Endothelial cell of umbilical vein (primary cell): Measurements from ENCODE around the gene PPM1N. TPM values are rescaled to one million over a fixed set of nuclear protein-coding genes. Genes with fewer than 3 reads are reported as not detected.

ENCODE experiments used
- BruUV-seq: library from RNA; stranded (reverse); fragments of 400-500 nt; replicated peaks from 2 replicates; lab custom pipeline; 2021; lab: Mats Ljungman, UMichigan
- CTCF ChIA-PET: fragments of 300-600, 350-600 bp; sonication (Branson Sonifier 250); formaldehyde crosslinking; loops from one replicate; lab custom pipeline; 2021; ENCODE audit warnings: antibody characterized with exemption, inconsistent platforms; lab: Charles Lee
- POLR2A ChIA-PET: fragments of 300-600, 350-600 bp; sonication (Branson Sonifier 250); formaldehyde crosslinking; loops from one replicate; lab custom pipeline; 2021; ENCODE audit warnings: antibody characterized with exemption, inconsistent platforms; lab: Charles Lee
- DNase-seq: peaks from one replicate; pipeline ENCODE4 v3.0.0-alpha.2; 2011; ENCODE audit warnings: low read depth, low spot score
- FAIRE-seq: peaks from 2 replicates; lab custom pipeline; 2011; peaks lifted over from hg19 to GRCh38; lab: Jason Lieb, UNC
- H2AFZ ChIP-seq: 2 replicates; pipeline ENCODE4 v1.6.0; 2012; ENCODE audit warnings: low read depth, low read length, control low read depth, inconsistent platforms
- H3K27ac ChIP-seq: 2 replicates; pipeline ENCODE4 v1.5.1; 2011; ENCODE audit warnings: low read depth, mild to moderate bottlenecking, control low read depth, low read length, moderate library complexity; ENCODE audit not compliant: insufficient read depth
- H3K27me3 ChIP-seq, 2 experiments: 2 replicates each; pipeline versions ENCODE4 v1.6.0 to v1.6.1; 2011; ENCODE audit warnings: low read length in 2 of 2, mixed read lengths in 1 of 2; ENCODE audit not compliant: control insufficient read depth in 2 of 2, insufficient read depth in 2 of 2
- H3K36me3 ChIP-seq, 2 experiments: 2 replicates in 1 of 2; 3 replicates in 1 of 2; pipeline ENCODE4 v1.5.1; 2011; ENCODE audit warnings: low read length in 2 of 2, mild to moderate bottlenecking in 1 of 2, moderate library complexity in 1 of 2; ENCODE audit not compliant: control insufficient read depth in 2 of 2, insufficient read depth in 2 of 2; ENCODE audit errors: extremely low read depth in 1 of 2
- H3K4me1 ChIP-seq: 3 replicates; pipeline ENCODE4 v1.5.1; 2011; ENCODE audit warnings: mild to moderate bottlenecking, low read length; ENCODE audit not compliant: control insufficient read depth, insufficient read depth; ENCODE audit errors: extremely low read depth
- H3K4me2 ChIP-seq: 2 replicates; pipeline ENCODE4 v1.6.1; 2011; ENCODE audit warnings: low read length, control low read depth, mixed read lengths; ENCODE audit not compliant: insufficient read depth
- H3K4me3 ChIP-seq, 3 experiments: fragments of 200-600 bp in 1 of 3; sonication (generic), shearing (Covaris generic) in 1 of 3; replicated peaks in 1 of 3; 2 replicates each; pipeline ENCODE4 v1.5.1; 2011 to 2016; ENCODE audit warnings: control low read depth in 3 of 3, low read length in 3 of 3, mild to moderate bottlenecking in 2 of 3, inconsistent platforms in 1 of 3, low read depth in 1 of 3, moderate library complexity in 1 of 3; ENCODE audit not compliant: insufficient read depth in 1 of 3
- H3K79me2 ChIP-seq: 2 replicates; pipeline ENCODE4 v1.6.0; 2012; ENCODE audit warnings: low read length, inconsistent platforms; ENCODE audit not compliant: control insufficient read depth, insufficient read depth
- H3K9ac ChIP-seq: replicated peaks from 2 replicates; pipeline ENCODE3; 2011; ENCODE audit warnings: low read length, control low read depth; ENCODE audit not compliant: insufficient read depth; ENCODE audit errors: extremely low read depth
- H3K9me1 ChIP-seq: replicated peaks from 3 replicates; pipeline ENCODE4 v1.6.0; 2011; ENCODE audit warnings: mild to moderate bottlenecking, low read length; ENCODE audit not compliant: control insufficient read depth, insufficient read depth; ENCODE audit errors: extremely low read depth
- H3K9me3 ChIP-seq: replicated peaks from 2 replicates; pipeline ENCODE4 v1.5.1; 2012; ENCODE audit warnings: low read length, inconsistent platforms; ENCODE audit not compliant: control insufficient read depth, insufficient read depth
- H4K20me1 ChIP-seq: replicated peaks from 2 replicates; pipeline ENCODE3; 2011; ENCODE audit warnings: mild to moderate bottlenecking, low read length; ENCODE audit not compliant: control insufficient read depth, insufficient read depth; ENCODE audit errors: extremely low read depth
- EZH2 ChIP-seq: IDR thresholded peaks from 2 replicates; pipeline ENCODE4 v1.6.1; 2012; ENCODE audit warnings: borderline replicate concordance, low read depth, mild to moderate bottlenecking, moderate library complexity, low read length, inconsistent platforms; ENCODE audit not compliant: severe bottlenecking
- FOS ChIP-seq: IDR thresholded peaks from 2 replicates; pipeline ENCODE4 v1.6.1; 2011; ENCODE audit warnings: mild to moderate bottlenecking, low read length, moderate library complexity, borderline replicate concordance; ENCODE audit not compliant: insufficient read depth
- GATA2 ChIP-seq: IDR thresholded peaks from 2 replicates; pipeline ENCODE4 v1.7.0; 2011; ENCODE audit warnings: low read depth, mild to moderate bottlenecking, moderate library complexity, mixed read lengths, low read length; ENCODE audit not compliant: insufficient read length, insufficient read depth
- JUN ChIP-seq: IDR thresholded peaks from 2 replicates; pipeline ENCODE4 v1.6.1; 2011; ENCODE audit warnings: borderline replicate concordance, low read depth; ENCODE audit not compliant: insufficient read length, insufficient read depth
- MYC ChIP-seq: IDR thresholded peaks from one replicate; pipeline ENCODE4 v1.6.1; 2011; ENCODE audit warnings: mild to moderate bottlenecking, low read depth, low read length
- POLR2A ChIP-seq: IDR thresholded peaks from 2 replicates; pipeline ENCODE4 v1.6.1; 2012; ENCODE audit warnings: low read depth, mild to moderate bottlenecking, control low read depth, low read length
- POLR2AphosphoS5 ChIP-seq: IDR thresholded peaks from 2 replicates; pipeline ENCODE4 v1.6.1; 2012; ENCODE audit warnings: low read depth, mild to moderate bottlenecking, control low read depth, low read length, moderate library complexity; ENCODE audit not compliant: insufficient read depth
- dilution Hi-C: fragments of 300-500 bp; cut with MboI; formaldehyde crosslinking; loops from one replicate; pipeline ENCODE4 v1.15.0; 2019; ENCODE audit warnings: low sequenced_read_pairs; ENCODE audit not compliant: extremely low pct_ligation_motif_present
- intact Hi-C: fragments of 100-400 bp; cut with micrococcal nuclease; formaldehyde crosslinking; loops from one replicate; pipeline ENCODE4 v1.10.0; 2022
- polyA plus RNA-seq, 4 experiments: library from polyadenylated mRNA; depleted of rRNA in 3 of 4; stranded (reverse) in 3 of 4; unstranded in 1 of 4; fragments of >200 nt; gene quantifications; 2 replicates each; pipeline versions ENCODE4 v1.2.1 to v1.2.3, GENCODE V29; 2011 to 2012; ENCODE audit warnings: missing spikeins in 1 of 4
- total RNA-seq: library from RNA; stranded (reverse); gene quantifications from 2 replicates; pipeline ENCODE4 v1.2.3, GENCODE V29; 2021
- TF ChIP-seq, protein P1 (sequence below): IDR thresholded peaks from 2 replicates; pipeline ENCODE4 v1.6.1; 2011; ENCODE audit not compliant: insufficient read depth, insufficient read length
- TF ChIP-seq, protein P2 (sequence below), 2 donors: IDR thresholded peaks; 1 replicate in 1 of 2; 2 replicates in 1 of 2; pipeline ENCODE4 v1.5.1; 2011; ENCODE audit warnings: low read length in 2 of 2, mild to moderate bottlenecking in 2 of 2, moderate library complexity in 2 of 2, control low read depth in 1 of 2, inconsistent platforms in 1 of 2, low read depth in 1 of 2; ENCODE audit not compliant: insufficient read depth in 1 of 2; ENCODE audit errors: extremely low read depth in 1 of 2

The PPM1N gene
- total and polyA plus RNA-seq, 2 donors (not counting 3 experiments of a cell fraction or from before 2014, with no cell fraction given), result 0.40 to 0.48 TPM

DNA sequence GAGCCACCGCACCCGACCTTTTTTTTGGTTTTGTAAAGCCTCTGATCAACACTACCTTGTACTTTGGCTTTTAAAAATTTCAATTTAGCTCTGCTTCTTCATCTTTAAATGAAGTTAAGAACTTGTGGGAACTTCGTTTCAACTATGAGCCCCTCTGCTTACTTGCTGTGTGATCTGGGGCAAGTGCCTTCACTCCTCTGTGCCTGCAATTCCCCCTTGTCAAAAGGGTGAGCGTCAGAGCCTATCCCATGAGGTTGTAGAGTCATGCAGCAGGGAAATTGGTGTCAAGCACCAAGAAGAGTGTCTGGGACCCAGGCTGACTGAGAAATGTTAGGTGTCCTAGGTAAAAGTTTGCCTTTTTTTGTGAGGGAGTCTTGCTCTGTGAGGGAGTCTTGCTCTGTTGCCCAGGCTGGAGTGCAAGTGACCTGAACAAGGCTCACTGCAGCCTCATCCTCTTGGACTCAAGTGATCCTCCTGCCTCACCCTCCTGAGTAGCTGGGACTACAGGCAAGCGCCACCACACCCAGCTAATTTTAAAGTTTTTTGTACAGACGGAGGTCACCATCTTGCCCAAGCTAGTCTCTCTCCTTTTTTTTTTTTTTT, 14.7 kb downstream of the PPM1N start:
- FAIRE-seq (peak; percentile 24), DNase-seq (no peak)
- Histone ChIP-seq H3K4me3 (no peak overlapping the region), H3K9me1 (no peaks in the 10 kb centered on the region), H3K4me2 (no peak overlapping the region), H3K4me1 (peaks cover 34% of the 10 kb centered on the region), H2AFZ (no peak overlapping the region), H3K9me3 (no peaks in the 10 kb centered on the region), H3K79me2 (peaks cover 89% of the 10 kb centered on the region), H3K9ac (no peak overlapping the region), H4K20me1 (no peaks in the 10 kb centered on the region), H3K27ac (no peak overlapping the region), H3K27me3 (no peaks in the 10 kb centered on the region), H3K36me3 (peaks cover 3 to 7% of the 10 kb centered on the region in 2 experiments)
- ChIA-PET POLR2A (no interaction called here), CTCF (no interaction called here)
- dilution Hi-C loops, result no loop called here
- TF ChIP-seq JUN, result no peak
- TF ChIP-seq GATA2, result no peak
- no peak for TF ChIP-seq FOS
- TF ChIP-seq, protein P1, sequence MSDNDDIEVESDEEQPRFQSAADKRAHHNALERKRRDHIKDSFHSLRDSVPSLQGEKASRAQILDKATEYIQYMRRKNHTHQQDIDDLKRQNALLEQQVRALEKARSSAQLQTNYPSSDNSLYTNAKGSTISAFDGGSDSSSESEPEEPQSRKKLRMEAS, result no peak
- no peak for TF ChIP-seq POLR2A
- TF ChIP-seq EZH2, result no peak
- no peak for TF ChIP-seq MYC
- no peak for TF ChIP-seq POLR2AphosphoS5
- TF ChIP-seq, protein P2, sequence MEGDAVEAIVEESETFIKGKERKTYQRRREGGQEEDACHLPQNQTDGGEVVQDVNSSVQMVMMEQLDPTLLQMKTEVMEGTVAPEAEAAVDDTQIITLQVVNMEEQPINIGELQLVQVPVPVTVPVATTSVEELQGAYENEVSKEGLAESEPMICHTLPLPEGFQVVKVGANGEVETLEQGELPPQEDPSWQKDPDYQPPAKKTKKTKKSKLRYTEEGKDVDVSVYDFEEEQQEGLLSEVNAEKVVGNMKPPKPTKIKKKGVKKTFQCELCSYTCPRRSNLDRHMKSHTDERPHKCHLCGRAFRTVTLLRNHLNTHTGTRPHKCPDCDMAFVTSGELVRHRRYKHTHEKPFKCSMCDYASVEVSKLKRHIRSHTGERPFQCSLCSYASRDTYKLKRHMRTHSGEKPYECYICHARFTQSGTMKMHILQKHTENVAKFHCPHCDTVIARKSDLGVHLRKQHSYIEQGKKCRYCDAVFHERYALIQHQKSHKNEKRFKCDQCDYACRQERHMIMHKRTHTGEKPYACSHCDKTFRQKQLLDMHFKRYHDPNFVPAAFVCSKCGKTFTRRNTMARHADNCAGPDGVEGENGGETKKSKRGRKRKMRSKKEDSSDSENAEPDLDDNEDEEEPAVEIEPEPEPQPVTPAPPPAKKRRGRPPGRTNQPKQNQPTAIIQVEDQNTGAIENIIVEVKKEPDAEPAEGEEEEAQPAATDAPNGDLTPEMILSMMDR (IDR thresholded peaks at IDR 0.05; ENCODE audit: extremely low read depth in 1 of 2, insufficient read depth in 1 of 2, low read depth in 1 of 2, low read length in 2 of 2), result no peak
- intact Hi-C loops, result no loop called here
- BruUV-seq, result no TSS peak
